ENCODE measurements around the gene EEF2K.
A peak's percentile ranks its signal among the peaks of the same experiment; 100 is the strongest.
"Not testable (repeated sequence)": the region's sequence is repeated elsewhere in the genome, so short reads cannot be mapped to it uniquely, and the experiment has no call there.

The EEF2K gene

GRCh38 chr16:22213801-22214200 lies 7.7 kb downstream of the EEF2K start:
- DNase-seq, result peak; percentile 99

- peak; percentile 51 for DNase-seq
These were observed 8.3 kb downstream of the EEF2K start for GRCh38 chr16:22214402-22214801.

GRCh38 chr16:22214889-22215288 lies 8.8 kb downstream of the EEF2K start:
- DNase-seq, result peak; percentile 60

- DNase-seq, result peak; percentile 56
These were observed 10.2 kb downstream of the EEF2K start for GRCh38 chr16:22216191-22216831.

GRCh38 chr16:22216832-22217225 lies 10.8 kb downstream of the EEF2K start:
- DNase-seq, result not testable (repeated sequence)

- peak; percentile 26 for DNase-seq
These were observed 12.0 kb downstream of the EEF2K start for GRCh38 chr16:22217890-22218730.

GRCh38 chr16:22219389-22220068 lies 13.5 kb downstream of the EEF2K start:
- DNase-seq, result no peak

- DNase-seq, result no peak
These were observed 14.0 kb downstream of the EEF2K start for GRCh38 chr16:22220069-22220440.

GRCh38 chr16:22220714-22221113 lies 14.6 kb downstream of the EEF2K start:
- DNase-seq, result no peak

- DNase-seq, result no peak
These were observed 15.9 kb downstream of the EEF2K start for GRCh38 chr16:22222006-22222405.

- no peak for DNase-seq
These were observed 16.9 kb downstream of the EEF2K start for GRCh38 chr16:22222998-22223397.

- DNase-seq, result no peak
These were observed 19.0 kb downstream of the EEF2K start for GRCh38 chr16:22225060-22225459.

GRCh38 chr16:22229889-22230288 lies 23.8 kb downstream of the EEF2K start:
- DNase-seq, result no peak

- no peak for DNase-seq
These were observed 26.4 kb downstream of the EEF2K start for GRCh38 chr16:22232277-22233036.

GRCh38 chr16:22233037-22233372 lies 26.9 kb downstream of the EEF2K start:
- DNase-seq, result no peak

- no peak for DNase-seq
These were observed 30.0 kb downstream of the EEF2K start for GRCh38 chr16:22235839-22236745.

- DNase-seq, result no peak
These were observed 33.2 kb downstream of the EEF2K start for GRCh38 chr16:22239131-22239805.

- DNase-seq, result no peak
These were observed 34.1 kb downstream of the EEF2K start for GRCh38 chr16:22240023-22240710.

GRCh38 chr16:22250522-22250921 lies 44.4 kb downstream of the EEF2K start:
- no peak for DNase-seq

- peak; percentile 50 for DNase-seq
These were observed 46.2 kb downstream of the EEF2K start for GRCh38 chr16:22252317-22252716.

GRCh38 chr16:22253272-22253671 lies 47.2 kb downstream of the EEF2K start:
- DNase-seq, result no peak

All from NCI-H82 (cell line).